Activated T-helper 1 cell treated with anti-CD3 and anti-CD28 coated beads, Interleukin-12 subunit alpha, Interleukin-12 subunit beta, Interleukin-2, Interleukin-4 antibody, amounts not matched to agents 30 ng/mL and 10 ng/mL and 1 ng/mL, durations not matched to agents 14 hours and 24 hours and 36 hours (primary cell): ENCODE measurements around the gene CDH4. TPM values are rescaled to one million over a fixed set of nuclear protein-coding genes. Genes with fewer than 3 reads are reported as not detected.

Experiments used
- DNase-seq: peaks from one replicate; pipeline ENCODE4 v3.0.0; 2021; ENCODE audit warnings: low spot score
- H3K27ac Mint-ChIP-seq: one replicate; pipeline ENCODE4 v1.8.0; 2021; ENCODE audit warnings: mild to moderate bottlenecking, mixed read lengths
- H3K27me3 Mint-ChIP-seq: one replicate; pipeline ENCODE4 v1.8.0; 2022; ENCODE audit warnings: mild to moderate bottlenecking, moderate library complexity, mixed read lengths; ENCODE audit not compliant: insufficient read depth
- H3K36me3 Mint-ChIP-seq: one replicate; pipeline ENCODE4 v1.8.0; 2021; ENCODE audit warnings: low read depth, mixed read lengths
- H3K4me1 Mint-ChIP-seq: one replicate; pipeline ENCODE4 v1.8.0; 2021; ENCODE audit warnings: low read depth, mixed read lengths
- H3K4me3 Mint-ChIP-seq: one replicate; pipeline ENCODE4 v1.8.0; 2021; ENCODE audit warnings: mild to moderate bottlenecking, moderate library complexity, mixed read lengths
- H3K9me3 Mint-ChIP-seq: one replicate; pipeline ENCODE4 v1.8.0; 2021; ENCODE audit warnings: mixed read lengths
- intact Hi-C: fragments of 100-400 bp; cut with micrococcal nuclease; formaldehyde crosslinking; loops from one replicate; pipeline ENCODE4 v1.15.1; 2024
- total RNA-seq: library from RNA; stranded (reverse); gene quantifications from 2 replicates; pipeline ENCODE4 v1.2.3, GENCODE V29; 2022

Gene CDH4
- total RNA-seq, 1 donor from 2014 or later = not detected

- H3K9me3 Mint-ChIP-seq = no peaks in the 10 kb centered on the region
- H3K36me3 Mint-ChIP-seq = no peaks in the 10 kb centered on the region
- no peaks in the 10 kb centered on the region for H3K27me3 Mint-ChIP-seq
- intact Hi-C loops = no loop called here
- H3K4me1 Mint-ChIP-seq = no peaks in the 10 kb centered on the region
- DNase-seq = no peak
- no peak overlapping the region for H3K27ac Mint-ChIP-seq
- H3K4me3 Mint-ChIP-seq = no peak overlapping the region
Measured at GRCh38 chr20:61292391-61292790, 40.3 kb downstream of the CDH4 start.

DNA sequence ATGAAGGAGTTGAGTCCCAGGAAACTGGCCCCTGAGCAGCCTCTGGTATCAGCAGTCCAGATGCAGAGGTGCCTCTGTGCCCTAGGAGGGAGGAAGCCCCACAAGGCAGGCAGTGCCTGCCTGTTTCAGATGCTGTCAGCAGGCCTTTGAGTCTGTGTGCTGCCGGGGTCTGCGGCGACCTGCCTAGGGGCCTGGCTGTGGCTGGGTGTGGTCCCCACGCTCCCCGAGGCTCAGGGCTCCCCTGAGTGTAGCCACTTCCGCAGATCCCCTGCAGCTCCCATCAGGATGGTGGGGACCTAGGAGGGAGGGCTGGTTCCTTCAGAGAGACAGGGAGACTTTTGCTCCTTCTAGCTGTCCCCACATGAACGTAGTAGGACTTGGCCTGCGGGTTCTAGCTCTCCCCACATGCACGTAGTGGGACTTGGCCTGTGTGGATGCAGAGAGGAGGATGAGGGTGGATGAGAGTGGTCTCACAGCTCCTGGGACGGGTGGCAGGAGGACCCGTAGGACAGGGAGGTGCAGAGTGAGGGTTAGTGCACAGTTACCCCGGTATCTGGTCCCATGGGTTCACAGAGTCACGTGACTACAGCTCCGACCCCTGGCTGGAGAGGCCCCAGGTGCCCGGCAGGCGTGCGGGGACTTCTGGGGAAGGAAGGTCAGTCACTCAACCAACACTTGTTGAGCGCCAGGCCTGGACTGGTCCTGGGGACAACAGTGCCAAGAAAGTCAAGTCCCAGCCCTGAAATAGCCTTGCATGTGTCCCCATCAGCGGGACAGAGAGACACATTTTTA, 41.0 kb downstream of the CDH4 start:
- Mint-ChIP-seq H3K27me3 (no peaks in the 10 kb centered on the region), H3K27ac (no peak overlapping the region), H3K9me3 (no peaks in the 10 kb centered on the region), H3K36me3 (no peaks in the 10 kb centered on the region), H3K4me3 (no peak overlapping the region), H3K4me1 (no peaks in the 10 kb centered on the region)
- DNase-seq = no peak
- intact Hi-C loops = no loop called here

DNA sequence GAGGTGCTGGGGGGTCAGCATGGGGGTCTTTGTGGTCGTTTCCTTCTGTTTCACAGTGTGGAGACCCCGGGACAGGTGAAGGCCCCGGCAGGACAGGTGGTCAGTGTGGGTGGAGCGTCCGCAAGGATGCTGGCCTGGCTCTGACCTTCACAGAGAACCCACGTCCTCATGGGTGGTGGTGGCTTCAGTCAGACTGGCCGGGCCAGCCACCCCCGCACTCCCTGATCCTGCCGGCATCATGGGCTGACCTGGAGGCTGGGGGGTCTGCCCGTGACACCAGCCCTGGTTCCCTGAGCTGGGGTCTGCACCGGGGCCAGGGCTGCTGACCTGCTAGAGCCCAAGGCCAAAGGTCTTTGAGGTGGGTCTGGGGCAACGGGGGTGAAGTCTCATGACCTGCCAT, 41.9 kb downstream of the CDH4 start:
- no peak overlapping the region for H3K4me3 Mint-ChIP-seq
- H3K9me3 Mint-ChIP-seq = no peaks in the 10 kb centered on the region
- no peaks in the 10 kb centered on the region for H3K36me3 Mint-ChIP-seq
- no peak for DNase-seq
- no peaks in the 10 kb centered on the region for H3K4me1 Mint-ChIP-seq
- intact Hi-C loops = no loop called here
- H3K27ac Mint-ChIP-seq = no peak overlapping the region
- no peaks in the 10 kb centered on the region for H3K27me3 Mint-ChIP-seq

- DNase-seq = no peak
- no peaks in the 10 kb centered on the region for H3K9me3 Mint-ChIP-seq
- H3K27ac Mint-ChIP-seq = no peak overlapping the region
- intact Hi-C loops = no loop called here
- H3K27me3 Mint-ChIP-seq = no peaks in the 10 kb centered on the region
- no peaks in the 10 kb centered on the region for H3K36me3 Mint-ChIP-seq
- H3K4me1 Mint-ChIP-seq = no peaks in the 10 kb centered on the region
- H3K4me3 Mint-ChIP-seq = no peak overlapping the region
Measured at GRCh38 chr20:61295249-61295648, 43.2 kb downstream of the CDH4 start.

DNA sequence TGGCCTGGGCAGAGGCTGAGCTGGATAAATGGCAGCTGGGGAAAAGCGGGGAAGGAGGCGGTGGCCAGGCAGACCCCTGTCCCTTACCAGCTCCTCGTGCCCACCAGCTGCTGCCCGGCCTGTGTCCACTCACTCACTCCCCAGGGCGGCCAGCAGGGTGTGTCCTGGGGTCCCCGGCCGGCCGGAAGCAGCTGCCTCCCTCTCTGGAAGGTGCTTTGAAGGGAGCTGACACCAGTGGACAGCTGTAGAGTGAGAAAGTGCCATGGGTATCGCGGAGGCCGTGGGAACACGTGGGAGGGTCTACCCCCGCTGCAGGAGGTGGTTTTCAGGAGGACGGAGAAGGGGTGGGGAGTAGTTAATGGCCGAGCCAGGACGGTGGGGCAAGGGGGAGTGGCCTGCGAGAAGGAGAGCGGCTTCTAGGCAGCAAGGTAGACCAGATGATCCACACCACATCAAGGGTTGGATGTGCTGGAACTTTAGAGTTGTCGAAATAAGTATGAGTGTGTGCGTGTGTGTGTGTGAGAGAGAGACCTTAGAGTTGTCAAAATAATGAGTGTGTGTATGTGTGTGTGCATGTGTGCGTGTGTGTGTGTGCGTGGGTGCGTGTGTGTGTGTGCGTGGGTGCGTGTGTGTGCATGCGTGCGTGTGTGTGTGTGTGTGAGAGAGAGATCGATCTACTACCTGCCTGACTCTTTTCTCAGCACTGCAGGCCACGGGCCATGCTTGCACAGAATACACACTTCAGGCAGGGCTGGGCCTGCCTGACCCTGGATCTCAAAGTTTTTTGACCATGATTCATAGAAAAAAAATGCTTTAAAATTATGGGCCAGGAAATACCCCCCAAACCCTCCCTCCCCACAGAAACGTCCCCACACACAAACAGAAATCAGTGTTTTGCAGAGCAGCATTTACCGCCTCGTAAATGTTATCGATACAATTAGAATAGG, 43.9 kb downstream of the CDH4 start:
- intact Hi-C loops = no loop called here
- no peak overlapping the region for H3K27ac Mint-ChIP-seq
- H3K36me3 Mint-ChIP-seq = no peaks in the 10 kb centered on the region
- H3K9me3 Mint-ChIP-seq = no peaks in the 10 kb centered on the region
- no peaks in the 10 kb centered on the region for H3K4me1 Mint-ChIP-seq
- no peaks in the 10 kb centered on the region for H3K27me3 Mint-ChIP-seq
- no peak for DNase-seq
- H3K4me3 Mint-ChIP-seq = no peak overlapping the region

GRCh38 chr20:61296629-61297019, 44.6 kb downstream of the CDH4 start:
- Mint-ChIP-seq H3K9me3 (no peaks in the 10 kb centered on the region), H3K27ac (no peak overlapping the region), H3K27me3 (no peaks in the 10 kb centered on the region), H3K4me3 (no peak overlapping the region), H3K4me1 (no peaks in the 10 kb centered on the region), H3K36me3 (no peaks in the 10 kb centered on the region)
- intact Hi-C loops = no loop called here
- no peak for DNase-seq

DNA sequence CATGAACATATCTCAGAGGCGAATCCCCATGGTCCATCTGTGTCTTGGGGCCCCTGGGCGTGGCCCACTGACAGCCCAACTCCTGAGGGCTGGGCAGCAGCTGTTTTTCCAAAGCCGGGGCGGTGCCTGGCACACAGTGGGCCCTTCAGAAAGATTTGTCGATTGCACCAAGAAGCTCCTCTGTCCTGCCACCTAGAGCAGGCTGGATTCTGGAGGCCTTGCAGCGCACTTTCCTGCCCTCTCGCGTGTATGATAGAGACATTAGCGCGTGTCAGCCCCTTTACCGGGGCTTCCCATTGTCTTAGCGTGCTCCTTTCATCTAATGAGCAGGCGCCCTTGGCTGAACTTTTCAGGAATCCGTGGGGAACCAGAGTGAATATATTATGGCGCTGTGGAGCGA, 45.4 kb downstream of the CDH4 start:
- Mint-ChIP-seq H3K9me3 (no peaks in the 10 kb centered on the region), H3K27me3 (no peaks in the 10 kb centered on the region), H3K4me3 (no peak overlapping the region), H3K27ac (no peak overlapping the region), H3K4me1 (no peaks in the 10 kb centered on the region), H3K36me3 (no peaks in the 10 kb centered on the region)
- no peak for DNase-seq
- intact Hi-C loops = no loop called here

- Mint-ChIP-seq H3K4me3 (no peak overlapping the region), H3K27ac (no peak overlapping the region), H3K27me3 (no peaks in the 10 kb centered on the region), H3K4me1 (no peaks in the 10 kb centered on the region), H3K36me3 (no peaks in the 10 kb centered on the region), H3K9me3 (no peaks in the 10 kb centered on the region)
- DNase-seq = no peak
- intact Hi-C loops = no loop called here
Measured at GRCh38 chr20:61297986-61298385, 45.9 kb downstream of the CDH4 start.

DNA sequence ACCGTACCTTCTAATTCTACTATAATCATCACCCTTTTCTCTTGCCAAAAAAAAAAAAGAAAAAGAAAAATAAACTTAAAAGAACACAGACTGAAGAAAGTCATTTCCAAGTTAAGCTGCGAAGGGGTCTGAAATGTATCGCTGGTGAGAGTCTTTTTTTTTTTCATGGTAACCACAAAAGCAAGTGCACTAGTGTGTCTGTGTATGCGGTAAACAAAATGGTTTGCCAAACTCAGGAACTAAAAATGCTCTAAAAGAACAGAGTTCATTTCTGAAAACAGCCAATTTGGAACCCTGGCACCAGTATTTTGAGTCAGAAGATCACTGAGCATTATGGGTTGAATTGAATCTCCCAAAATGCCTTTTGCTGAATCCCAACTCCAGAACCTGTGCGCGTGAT, 46.6 kb downstream of the CDH4 start:
- no peak for DNase-seq
- no peaks in the 10 kb centered on the region for H3K9me3 Mint-ChIP-seq
- no peak overlapping the region for H3K4me3 Mint-ChIP-seq
- H3K27ac Mint-ChIP-seq = no peak overlapping the region
- intact Hi-C loops = no loop called here
- H3K27me3 Mint-ChIP-seq = no peaks in the 10 kb centered on the region
- H3K36me3 Mint-ChIP-seq = no peaks in the 10 kb centered on the region
- H3K4me1 Mint-ChIP-seq = no peaks in the 10 kb centered on the region

GRCh38 chr20:61299104-61299503, 47.0 kb downstream of the CDH4 start:
- H3K4me3 Mint-ChIP-seq = no peak overlapping the region

DNA sequence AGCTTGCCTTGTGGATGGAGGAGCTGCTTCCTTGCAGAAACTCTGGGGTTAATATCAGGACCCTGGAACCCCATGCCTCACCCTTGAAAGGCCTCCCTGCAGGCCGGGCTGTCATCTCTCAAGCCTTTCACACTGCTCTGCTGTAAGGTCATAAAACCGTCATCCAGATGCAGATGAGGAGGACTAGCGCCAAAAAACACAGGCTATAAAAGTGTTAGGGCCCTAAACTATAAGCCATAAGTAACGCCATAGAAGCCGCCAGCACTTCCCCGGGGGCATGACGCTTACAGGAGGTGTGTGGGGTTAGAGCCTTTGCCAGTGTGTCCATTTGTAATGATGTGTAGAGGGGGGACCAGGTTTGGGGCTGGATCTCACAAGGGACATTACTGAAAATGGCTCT, 47.6 kb downstream of the CDH4 start:
- Mint-ChIP-seq H3K27ac (no peak overlapping the region), H3K36me3 (no peaks in the 10 kb centered on the region), H3K4me1 (no peaks in the 10 kb centered on the region), H3K9me3 (no peaks in the 10 kb centered on the region), H3K27me3 (no peaks in the 10 kb centered on the region), H3K4me3 (no peak overlapping the region)
- intact Hi-C loops = no loop called here
- DNase-seq = no peak

More at GRCh38 chr20:61299104-61299503, 47.0 kb downstream of the CDH4 start:
- Mint-ChIP-seq H3K9me3 (no peaks in the 10 kb centered on the region), H3K27ac (no peak overlapping the region), H3K4me1 (no peaks in the 10 kb centered on the region), H3K27me3 (no peaks in the 10 kb centered on the region), H3K36me3 (no peaks in the 10 kb centered on the region)
- intact Hi-C loops = no loop called here
- DNase-seq = no peak

DNA sequence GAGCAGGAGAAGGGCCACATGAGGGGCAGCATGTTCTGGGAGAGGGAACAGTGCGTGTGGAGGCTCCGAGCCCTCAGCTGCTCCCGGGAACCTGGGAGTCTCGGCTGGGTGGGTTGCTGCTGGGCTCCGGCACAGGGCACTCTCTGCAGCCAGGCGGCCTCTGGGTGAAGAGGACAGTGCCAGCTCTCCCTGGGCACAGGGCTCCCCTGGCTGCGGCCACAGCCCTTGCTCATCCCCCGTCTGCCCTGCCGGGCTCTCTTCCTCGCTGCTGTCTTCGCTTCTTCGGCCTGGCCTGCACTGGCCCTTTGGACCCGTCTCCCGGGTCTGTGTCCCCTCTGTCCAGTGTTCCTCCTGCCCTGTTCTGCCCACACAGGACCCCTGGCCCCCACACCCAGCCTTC, 48.2 kb downstream of the CDH4 start:
- Mint-ChIP-seq H3K27me3 (no peaks in the 10 kb centered on the region), H3K9me3 (no peaks in the 10 kb centered on the region), H3K4me1 (no peaks in the 10 kb centered on the region), H3K36me3 (no peaks in the 10 kb centered on the region), H3K27ac (no peak overlapping the region), H3K4me3 (no peak overlapping the region)
- DNase-seq = no peak
- intact Hi-C loops = no loop called here

GRCh38 chr20:61300709-61301108, 48.6 kb downstream of the CDH4 start:
- no peak overlapping the region for H3K27ac Mint-ChIP-seq

More at GRCh38 chr20:61300709-61301108, 48.6 kb downstream of the CDH4 start:
- Mint-ChIP-seq H3K36me3 (no peaks in the 10 kb centered on the region), H3K4me3 (no peak overlapping the region), H3K4me1 (no peaks in the 10 kb centered on the region), H3K9me3 (no peaks in the 10 kb centered on the region), H3K27me3 (no peaks in the 10 kb centered on the region)
- intact Hi-C loops = no loop called here
- DNase-seq = no peak
